SK-N-SH treated with all-trans-retinoic acid at 6 μM for 48 hours (cell line): Measurements from ENCODE around the gene KLF3.

Experiments
- ATAC-seq: fragments of 200-7000 bp; cut with Tn5 transposase; 3 replicates; pipeline ENCODE4 v1.9.1; 2020; ENCODE audit warnings: mild to moderate bottlenecking, moderate library complexity
- CSDC2 ChIP-seq: fragments of 250-450 bp; sonication (Bioruptor Pico); IDR thresholded peaks from 2 replicates; pipeline ENCODE4 v1.5.0; 2020; ENCODE audit warnings: mild to moderate bottlenecking, moderate library complexity
- ESRRG ChIP-seq: fragments of 250-450 bp; sonication (Bioruptor Pico); IDR thresholded peaks from 2 replicates; pipeline ENCODE4 v1.6.1; 2021; ENCODE audit warnings: mild to moderate bottlenecking
- GLIS3 ChIP-seq: fragments of 250-450 bp; sonication (Bioruptor Pico); IDR thresholded peaks from 2 replicates; pipeline ENCODE4 v1.5.0; 2020; ENCODE audit warnings: mild to moderate bottlenecking, moderate library complexity
- OSR1 ChIP-seq: fragments of 250-450 bp; sonication (Bioruptor Pico); IDR thresholded peaks from 2 replicates; pipeline ENCODE4 v1.8.0; 2022; ENCODE audit warnings: moderate library complexity, mild to moderate bottlenecking, inconsistent platforms
- PPARA ChIP-seq: fragments of 250-450 bp; sonication (Bioruptor Pico); IDR thresholded peaks from 2 replicates; pipeline ENCODE4 v1.5.0; 2020; ENCODE audit warnings: mild to moderate bottlenecking, borderline replicate concordance
- RARB ChIP-seq: fragments of 250-450 bp; sonication (Bioruptor Pico); IDR thresholded peaks from 2 replicates; pipeline ENCODE4 v1.8.0; 2021; ENCODE audit warnings: mild to moderate bottlenecking, moderate library complexity
- TCF4 ChIP-seq: fragments of 250-450 bp; sonication (Bioruptor Pico); IDR thresholded peaks from 2 replicates; pipeline ENCODE4 v1.8.0; 2021; ENCODE audit warnings: mild to moderate bottlenecking, moderate library complexity, borderline replicate concordance
- TOX ChIP-seq: fragments of 250-450 bp; sonication (Bioruptor Pico); IDR thresholded peaks from 2 replicates; pipeline ENCODE4 v1.8.0; 2021; ENCODE audit warnings: mild to moderate bottlenecking, moderate library complexity, borderline replicate concordance
- ZC3H10 ChIP-seq: fragments of 250-450 bp; sonication (Bioruptor Pico); IDR thresholded peaks from 2 replicates; pipeline ENCODE4 v1.5.1; 2021; ENCODE audit warnings: mild to moderate bottlenecking, moderate library complexity
- ZFP30 ChIP-seq: fragments of 450-650 bp; formaldehyde crosslinking; IDR thresholded peaks from 2 replicates; pipeline ENCODE4 v1.5.0; 2022; ENCODE audit warnings: mild to moderate bottlenecking, moderate library complexity
- ZNF565 ChIP-seq: fragments of 450-650 bp; formaldehyde crosslinking; conservative IDR thresholded peaks from 2 replicates; pipeline ENCODE4 v1.5.0; 2020; ENCODE audit warnings: low read depth, mild to moderate bottlenecking, moderate library complexity
- TF ChIP-seq, protein P1 (sequence below): fragments of 250-450 bp; sonication (Bioruptor Pico); IDR thresholded peaks from 2 replicates; pipeline ENCODE4 v1.5.1; 2021; ENCODE audit warnings: mild to moderate bottlenecking, moderate library complexity
- TF ChIP-seq, protein P2 (sequence below): fragments of 250-450 bp; sonication (Bioruptor Pico); IDR thresholded peaks from 2 replicates; pipeline ENCODE4 v1.8.0; 2020; ENCODE audit warnings: mild to moderate bottlenecking, moderate library complexity, borderline replicate concordance
- TF ChIP-seq, protein P3 (sequence below): fragments of 250-450 bp; sonication (Bioruptor Pico); IDR thresholded peaks from 2 replicates; pipeline ENCODE4 v1.5.1; 2020; ENCODE audit warnings: low read depth, mild to moderate bottlenecking, moderate library complexity

KLF3 gene

GRCh38 chr4:38749336-38749735, 85.3 kb downstream of the KLF3 start:
- TF ChIP-seq, protein P1, sequence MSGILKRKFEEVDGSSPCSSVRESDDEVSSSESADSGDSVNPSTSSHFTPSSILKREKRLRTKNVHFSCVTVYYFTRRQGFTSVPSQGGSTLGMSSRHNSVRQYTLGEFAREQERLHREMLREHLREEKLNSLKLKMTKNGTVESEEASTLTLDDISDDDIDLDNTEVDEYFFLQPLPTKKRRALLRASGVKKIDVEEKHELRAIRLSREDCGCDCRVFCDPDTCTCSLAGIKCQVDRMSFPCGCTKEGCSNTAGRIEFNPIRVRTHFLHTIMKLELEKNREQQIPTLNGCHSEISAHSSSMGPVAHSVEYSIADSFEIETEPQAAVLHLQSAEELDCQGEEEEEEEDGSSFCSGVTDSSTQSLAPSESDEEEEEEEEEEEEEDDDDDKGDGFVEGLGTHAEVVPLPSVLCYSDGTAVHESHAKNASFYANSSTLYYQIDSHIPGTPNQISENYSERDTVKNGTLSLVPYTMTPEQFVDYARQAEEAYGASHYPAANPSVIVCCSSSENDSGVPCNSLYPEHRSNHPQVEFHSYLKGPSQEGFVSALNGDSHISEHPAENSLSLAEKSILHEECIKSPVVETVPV (CRISPR knock-in tag): no peak
- TF ChIP-seq, protein P2, sequence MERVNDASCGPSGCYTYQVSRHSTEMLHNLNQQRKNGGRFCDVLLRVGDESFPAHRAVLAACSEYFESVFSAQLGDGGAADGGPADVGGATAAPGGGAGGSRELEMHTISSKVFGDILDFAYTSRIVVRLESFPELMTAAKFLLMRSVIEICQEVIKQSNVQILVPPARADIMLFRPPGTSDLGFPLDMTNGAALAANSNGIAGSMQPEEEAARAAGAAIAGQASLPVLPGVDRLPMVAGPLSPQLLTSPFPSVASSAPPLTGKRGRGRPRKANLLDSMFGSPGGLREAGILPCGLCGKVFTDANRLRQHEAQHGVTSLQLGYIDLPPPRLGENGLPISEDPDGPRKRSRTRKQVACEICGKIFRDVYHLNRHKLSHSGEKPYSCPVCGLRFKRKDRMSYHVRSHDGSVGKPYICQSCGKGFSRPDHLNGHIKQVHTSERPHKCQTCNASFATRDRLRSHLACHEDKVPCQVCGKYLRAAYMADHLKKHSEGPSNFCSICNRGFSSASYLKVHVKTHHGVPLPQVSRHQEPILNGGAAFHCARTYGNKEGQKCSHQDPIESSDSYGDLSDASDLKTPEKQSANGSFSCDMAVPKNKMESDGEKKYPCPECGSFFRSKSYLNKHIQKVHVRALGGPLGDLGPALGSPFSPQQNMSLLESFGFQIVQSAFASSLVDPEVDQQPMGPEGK (CRISPR knock-in tag): no peak
- TF ChIP-seq ESRRG (CRISPR knock-in tag) (no peak), CSDC2 (no peak), ZFP30 (CRISPR knock-in tag) (no peak), ZNF565 (CRISPR knock-in tag) (no peak), RARB (CRISPR knock-in tag) (no peak), TCF4 (CRISPR knock-in tag) (no peak), ZC3H10 (no peak), PPARA (CRISPR knock-in tag) (no peak), OSR1 (CRISPR knock-in tag) (no peak), GLIS3 (CRISPR knock-in tag) (no peak), TOX (CRISPR knock-in tag) (no peak)
- TF ChIP-seq, protein P3, sequence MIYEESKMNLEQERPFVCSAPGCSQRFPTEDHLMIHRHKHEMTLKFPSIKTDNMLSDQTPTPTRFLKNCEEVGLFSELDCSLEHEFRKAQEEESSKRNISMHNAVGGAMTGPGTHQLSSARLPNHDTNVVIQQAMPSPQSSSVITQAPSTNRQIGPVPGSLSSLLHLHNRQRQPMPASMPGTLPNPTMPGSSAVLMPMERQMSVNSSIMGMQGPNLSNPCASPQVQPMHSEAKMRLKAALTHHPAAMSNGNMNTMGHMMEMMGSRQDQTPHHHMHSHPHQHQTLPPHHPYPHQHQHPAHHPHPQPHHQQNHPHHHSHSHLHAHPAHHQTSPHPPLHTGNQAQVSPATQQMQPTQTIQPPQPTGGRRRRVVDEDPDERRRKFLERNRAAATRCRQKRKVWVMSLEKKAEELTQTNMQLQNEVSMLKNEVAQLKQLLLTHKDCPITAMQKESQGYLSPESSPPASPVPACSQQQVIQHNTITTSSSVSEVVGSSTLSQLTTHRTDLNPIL (CRISPR knock-in tag): no peak
- ATAC-seq: no peak
